RWPE2 (cell line): ENCODE data around the gene TRIM44.
A peak's percentile ranks its signal among the peaks of the same experiment; 100 is the strongest.
"Not testable (repeated sequence)": the region's sequence is repeated elsewhere in the genome, so short reads cannot be mapped to it uniquely, and the experiment has no call there.

Experiments
- ATAC-seq: fragments of 200-7000 bp; cut with Tn5 transposase; 3 replicates; pipeline ENCODE4 v1.9.1; 2021; ENCODE audit warnings: low read depth
- DNase-seq: peaks from one replicate; pipeline ENCODE4 v3.0.0-alpha.2; 2020; ENCODE audit warnings: low spot score
- H3K27ac ChIP-seq: fragments of 450-650 bp; 2 replicates; pipeline ENCODE4 v1.5.1; 2017; ENCODE audit warnings: mild to moderate bottlenecking; ENCODE audit not compliant: poor library complexity, severe bottlenecking
- H3K27me3 ChIP-seq: fragments of 250-450 bp; sonication (Bioruptor Pico); 2 replicates; pipeline ENCODE4 v1.5.1; 2021; ENCODE audit warnings: mild to moderate bottlenecking, moderate library complexity; ENCODE audit not compliant: insufficient read depth, poor library complexity, severe bottlenecking
- H3K36me3 ChIP-seq: fragments of 250-450 bp; sonication (Bioruptor Pico); 2 replicates; pipeline ENCODE4 v1.5.1; 2020; ENCODE audit warnings: low read depth, mild to moderate bottlenecking, moderate library complexity
- H3K4me1 ChIP-seq: fragments of 250-450 bp; sonication (Bioruptor Pico); 2 replicates; pipeline ENCODE4 v1.5.1; 2021; ENCODE audit warnings: mild to moderate bottlenecking, moderate library complexity; ENCODE audit not compliant: insufficient read depth, poor library complexity, severe bottlenecking
- H3K4me3 ChIP-seq: fragments of 250-450 bp; sonication (Bioruptor Pico); 2 replicates; pipeline ENCODE4 v1.5.1; 2021; ENCODE audit warnings: mild to moderate bottlenecking, moderate library complexity; ENCODE audit not compliant: severe bottlenecking
- H3K9me3 ChIP-seq: fragments of 250-450 bp; sonication (Bioruptor Pico); 2 replicates; pipeline ENCODE4 v1.5.1; 2021; ENCODE audit warnings: mild to moderate bottlenecking, moderate library complexity; ENCODE audit not compliant: severe bottlenecking
- CTCF ChIP-seq: fragments of 450-650 bp; IDR thresholded peaks from one replicate; pipeline ENCODE4 v1.5.1; 2017; ENCODE audit warnings: mild to moderate bottlenecking, moderate library complexity; ENCODE audit not compliant: poor library complexity, severe bottlenecking

Gene TRIM44

GRCh38 chr11:35664977-35665441 lies 2.4 kb downstream of the TRIM44 start:
- Histone ChIP-seq H3K36me3 (peaks cover 61% of the 10 kb centered on the region), H3K4me1 (peaks cover 25% of the 10 kb centered on the region), H3K9me3 (peaks cover 4% of the 10 kb centered on the region), H3K4me3 (no peak overlapping the region), H3K27ac (peak overlapping the region; percentile 89), H3K27me3 (no peaks in the 10 kb centered on the region)
- DNase-seq (no peak), ATAC-seq (no peak)
- TF ChIP-seq CTCF, result no peak

GRCh38 chr11:35667257-35667656 lies 4.7 kb downstream of the TRIM44 start:
- no peak for TF ChIP-seq CTCF
- H3K27me3 ChIP-seq, result no peaks in the 10 kb centered on the region
- ATAC-seq (no peak), DNase-seq (no peak)
- no peak overlapping the region for H3K27ac ChIP-seq
- no peak overlapping the region for H3K4me3 ChIP-seq
- H3K36me3 ChIP-seq, result peaks cover 62% of the 10 kb centered on the region
- H3K4me1 ChIP-seq, result peaks cover 38% of the 10 kb centered on the region
- H3K9me3 ChIP-seq, result peaks cover 4% of the 10 kb centered on the region

GRCh38 chr11:35668350-35668749 lies 5.8 kb downstream of the TRIM44 start:
- H3K4me3 ChIP-seq, H3K27me3 ChIP-seq, DNase-seq, H3K27ac ChIP-seq, H3K9me3 ChIP-seq, ATAC-seq: not testable (repeated sequence)
- Histone ChIP-seq H3K4me1 (peaks cover 36% of the 10 kb centered on the region), H3K36me3 (peaks cover 62% of the 10 kb centered on the region)

GRCh38 chr11:35671396-35672127 lies 9.0 kb downstream of the TRIM44 start:
- Histone ChIP-seq H3K9me3 (peaks cover 2% of the 10 kb centered on the region), H3K36me3 (peaks cover 37% of the 10 kb centered on the region), H3K4me1 (peaks cover 26% of the 10 kb centered on the region), H3K27ac (no peak overlapping the region), H3K4me3 (no peak overlapping the region), H3K27me3 (no peaks in the 10 kb centered on the region)
- TF ChIP-seq CTCF, result no peak
- DNase-seq (no peak), ATAC-seq (peak; percentile 68; the same call in 2 of the 3 replicates)

- DNase-seq, result no peak
- H3K4me1 ChIP-seq, result peaks cover 26% of the 10 kb centered on the region
- H3K4me3 ChIP-seq, result no peak overlapping the region
- no peak for TF ChIP-seq CTCF
- H3K27ac ChIP-seq, result no peak overlapping the region
- H3K36me3 ChIP-seq, result peaks cover 31% of the 10 kb centered on the region
- no peak for ATAC-seq
- no peaks in the 10 kb centered on the region for H3K27me3 ChIP-seq
- H3K9me3 ChIP-seq, result peaks cover 2% of the 10 kb centered on the region
These were observed 10.0 kb downstream of the TRIM44 start for GRCh38 chr11:35672608-35673007.
